ENCODE data around the gene TNF.
A peak's percentile ranks its signal among the peaks of the same experiment; 100 is the strongest.

TNF gene

GRCh38 chr6:31543639-31544038, 31.7 kb upstream of the TNF start:
- ChIA-PET CTCF (interaction anchor here (2.0 kb wide), 1 partner anchor 54 kb away, joined by 6 read pairs; no protein-coding TSS in a partner anchor), POLR2A (ENCODE audit: low non-redundant PET) (interaction anchor here (0.7 kb wide), 1 partner anchor 119 kb away, joined by 3 read pairs; no protein-coding TSS in a partner anchor)
- no peak for TF ChIP-seq CTCF (conservative IDR thresholded peaks at IDR 0.05; ENCODE audit: low read depth)
- DNase-seq (ENCODE audit: low spot score): no peak
- no peak overlapping the region for H3K27ac ChIP-seq

GRCh38 chr6:31544676-31545075, 30.7 kb upstream of the TNF start:
- no peak for DNase-seq (ENCODE audit: low spot score)
- ChIA-PET POLR2A (ENCODE audit: low non-redundant PET) (no interaction called here), CTCF (interaction anchor here (0.6 to 6.3 kb wide), 2 partner anchors 54 to 108 kb away, joined by 4 to 96 read pairs; partner anchors contain the start of gene BAG6)
- TF ChIP-seq CTCF (conservative IDR thresholded peaks at IDR 0.05; ENCODE audit: low read depth): no peak
- H3K27ac ChIP-seq: no peak overlapping the region

- ChIA-PET POLR2A (ENCODE audit: low non-redundant PET) (no interaction called here), CTCF (interaction anchor here (0.6 to 6.3 kb wide), 2 partner anchors 53 to 107 kb away, joined by 4 to 96 read pairs; partner anchors contain the start of gene BAG6)
- TF ChIP-seq CTCF (conservative IDR thresholded peaks at IDR 0.05; ENCODE audit: low read depth): no peak
- no peak overlapping the region for H3K27ac ChIP-seq
- no peak for DNase-seq (ENCODE audit: low spot score)
These were observed 30.1 kb upstream of the TNF start for GRCh38 chr6:31545291-31545690.

GRCh38 chr6:31546339-31546957, 28.9 kb upstream of the TNF start, which contains the start of gene ATP6V1G2:
TSS of gene ATP6V1G2 (minus strand) at chr6:31546608. CDS start at chr6:31546559, 49 bp downstream.
- TF ChIP-seq CTCF (conservative IDR thresholded peaks at IDR 0.05; ENCODE audit: low read depth): peak; percentile 98
- POLR2A ChIA-PET (ENCODE audit: low non-redundant PET): no interaction called here
- peak; percentile 84 for DNase-seq (ENCODE audit: low spot score)
- CTCF ChIA-PET: interaction anchor here (0.5 to 6.3 kb wide), 12 partner anchors 11 to 321 kb away, joined by 3 to 96 read pairs (median 4); partner anchors contain the start of gene LTB
- peak within 1 kb of the TSS; percentile 76 for H3K27ac ChIP-seq

GRCh38 chr6:31546958-31547726, 28.2 kb upstream of the TNF start, which contains the start of gene NFKBIL1:
TSS of gene NFKBIL1 (plus strand) at chr6:31547608. CDS start at chr6:31547695, 87 bp downstream.
- peak; percentile 92 for DNase-seq (ENCODE audit: low spot score)
- POLR2A ChIA-PET (ENCODE audit: low non-redundant PET): no interaction called here
- peak within 1 kb of the TSS; percentile 76 for H3K27ac ChIP-seq
- peak; percentile 62 for TF ChIP-seq CTCF (conservative IDR thresholded peaks at IDR 0.05; ENCODE audit: low read depth)
- CTCF ChIA-PET: interaction anchor here (0.6 to 6.3 kb wide), 12 partner anchors 12 to 320 kb away, joined by 3 to 96 read pairs (median 4); partner anchors contain the start of gene LTB
